Stimulated activated CD4-positive, alpha-beta T cell treated with anti-CD3 and anti-CD28 coated beads, Interleukin-4, amount 100 ng/mL, for 1 hour (primary cell): ENCODE results near the gene TP53RK.

Experiments used
- DNase-seq: peaks from one replicate; pipeline ENCODE4 v3.0.0-alpha.2; 2020

The TP53RK gene

DNA sequence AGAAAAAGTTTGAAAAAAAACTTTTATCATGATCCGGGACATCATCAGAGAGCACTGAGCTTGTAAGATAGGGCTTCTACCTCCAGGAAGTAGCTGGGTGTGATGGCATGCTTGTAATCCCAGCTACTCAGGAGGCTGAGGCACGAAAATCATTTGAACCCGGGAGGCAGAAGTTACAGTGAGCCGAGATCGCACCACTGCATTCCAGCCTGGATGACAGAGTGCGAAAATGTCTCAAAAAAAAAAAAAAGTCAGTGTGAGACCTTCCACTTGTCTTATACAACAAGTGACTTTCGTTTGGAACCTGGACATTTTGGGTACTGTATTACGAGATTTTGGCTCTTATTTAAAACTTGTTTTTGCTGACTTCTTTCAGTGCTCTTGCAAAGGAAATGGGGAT lies 32.1 kb downstream of the TP53RK start:
- no peak for DNase-seq

GRCh38 chr20:46652699-46653098 lies 36.5 kb downstream of the TP53RK start:
- no peak for DNase-seq

GRCh38 chr20:46651091-46651962 lies 37.9 kb downstream of the TP53RK start, which contains the start of gene SLC13A3:
SLC13A3 (minus strand) TSS chr20:46651459; CDS start chr20:46651421, 38 bp downstream.
- DNase-seq, result no peak

GRCh38 chr20:46650575-46651090 lies 38.6 kb downstream of the TP53RK start:
- DNase-seq, result no peak

DNA sequence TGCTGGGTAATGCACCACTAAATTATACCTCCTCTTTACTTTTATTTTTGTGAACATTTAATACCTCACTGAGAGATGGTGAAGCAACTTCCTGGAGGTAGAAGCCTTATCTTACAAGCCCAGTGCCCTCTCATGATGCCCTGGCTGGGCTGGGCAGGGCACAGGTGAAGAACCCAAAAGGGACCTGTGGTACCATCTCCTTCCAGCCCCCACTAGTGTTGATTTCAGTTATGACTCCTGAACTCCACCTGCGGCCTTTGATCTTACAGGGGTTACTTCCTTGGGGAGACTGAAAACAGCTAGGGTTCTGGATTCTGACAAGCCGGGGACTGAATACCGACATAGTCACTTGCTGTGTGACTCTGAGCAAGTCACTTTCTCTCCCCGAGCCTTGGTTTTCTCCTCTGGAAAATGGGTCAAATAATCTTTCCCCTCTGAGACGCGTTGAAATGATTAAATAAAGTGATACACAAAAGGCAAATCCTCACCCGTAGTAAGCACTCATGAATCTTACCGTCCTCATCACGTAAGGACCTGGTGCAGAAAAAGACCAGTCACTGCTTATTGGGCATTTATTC lies 39.2 kb downstream of the TP53RK start:
- DNase-seq, result no peak

DNA sequence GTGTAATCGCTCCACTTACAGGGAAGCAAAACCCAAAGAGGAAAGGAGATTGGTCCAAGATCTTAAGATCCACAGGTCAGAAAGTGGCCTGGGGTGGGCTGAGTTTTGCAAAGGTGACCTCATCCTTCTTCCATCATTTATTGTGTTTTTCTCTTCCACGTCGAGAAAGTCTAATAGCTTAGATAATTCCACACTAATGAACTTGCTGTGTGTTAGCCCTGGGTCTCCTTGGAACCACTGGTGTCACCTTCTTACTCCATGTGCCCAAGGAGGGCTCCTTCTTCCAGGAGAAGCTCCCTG lies 39.6 kb downstream of the TP53RK start:
- no peak for DNase-seq

DNA sequence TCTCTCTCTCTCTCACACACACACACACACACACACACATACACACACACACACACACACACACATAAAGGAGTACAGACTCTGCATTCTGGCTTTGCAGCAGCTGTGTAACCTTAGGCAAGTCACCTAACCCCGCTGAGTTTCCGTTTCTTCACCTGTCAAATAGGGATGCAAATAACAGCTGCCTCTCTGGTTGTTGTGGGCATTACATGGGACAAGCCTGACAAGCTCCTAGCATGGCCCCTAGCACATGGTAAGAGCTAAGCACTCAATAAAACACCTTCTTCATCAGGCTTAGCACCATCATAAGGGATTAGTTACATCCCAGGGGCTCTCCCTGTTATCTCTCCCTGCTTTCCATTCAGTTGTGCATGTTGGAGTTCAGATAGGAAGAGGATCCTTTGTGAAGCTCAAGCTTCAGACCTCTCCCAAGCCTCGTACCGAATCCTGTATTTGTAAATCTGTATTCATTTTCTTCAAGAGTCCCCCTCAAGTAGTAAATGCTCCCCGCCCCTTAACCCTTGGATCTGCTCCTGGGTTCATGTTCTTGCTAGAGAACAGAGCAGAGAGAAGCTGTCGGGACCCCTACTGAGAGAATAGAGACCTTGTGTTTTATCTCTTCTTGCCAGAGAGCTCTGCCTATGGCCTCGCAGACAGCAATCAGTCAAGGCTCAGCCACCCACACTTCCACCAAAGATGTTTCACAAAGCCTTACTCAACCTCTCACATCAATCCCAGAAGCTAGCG lies 40.2 kb downstream of the TP53RK start:
- DNase-seq, result no peak

DNA sequence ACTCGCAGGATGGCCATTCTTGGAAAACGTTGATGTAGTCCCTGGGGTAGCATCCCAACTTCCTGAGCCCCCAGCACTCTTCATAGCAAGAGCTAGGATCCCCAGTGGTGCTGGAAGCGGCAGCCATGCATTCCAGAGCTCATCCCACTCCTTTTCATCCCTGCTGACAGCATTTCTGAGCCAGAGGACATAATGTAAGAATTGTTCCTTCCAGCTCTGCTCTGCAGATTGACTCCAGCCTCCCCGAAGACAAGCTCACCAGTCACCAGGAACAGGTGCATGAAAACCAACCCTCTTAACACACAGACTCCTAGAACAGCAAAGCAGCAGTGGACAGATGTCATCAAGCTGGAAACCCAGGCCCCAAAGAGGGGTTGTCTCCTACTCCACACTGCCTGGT lies 41.8 kb downstream of the TP53RK start:
- no peak for DNase-seq

- no peak for DNase-seq
Measured at GRCh38 chr20:46646659-46647380, 42.4 kb downstream of the TP53RK start.

GRCh38 chr20:46646122-46646521 lies 43.1 kb downstream of the TP53RK start:
- DNase-seq, result no peak

DNA sequence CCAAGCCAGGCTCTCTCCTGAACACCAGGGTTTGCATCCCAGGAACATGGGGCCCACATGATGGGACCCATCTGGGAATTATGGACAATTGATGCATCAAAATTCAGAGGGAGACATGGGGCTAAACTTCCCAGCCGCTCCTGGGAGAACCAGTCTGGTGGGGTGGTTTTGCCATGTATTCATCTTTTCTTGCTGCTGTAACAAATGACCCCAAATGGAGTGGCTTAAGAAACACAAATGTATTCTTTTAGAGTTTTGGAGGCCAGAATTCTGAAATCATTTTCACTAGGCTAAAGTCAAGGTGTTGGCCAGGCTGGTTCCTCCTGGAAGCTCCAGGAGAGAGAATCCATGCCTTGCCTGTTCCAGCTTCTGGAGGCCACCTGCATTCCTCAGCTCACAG lies 44.5 kb downstream of the TP53RK start:
- DNase-seq, result no peak

GRCh38 chr20:46644160-46644559 lies 45.1 kb downstream of the TP53RK start:
- no peak for DNase-seq

DNA sequence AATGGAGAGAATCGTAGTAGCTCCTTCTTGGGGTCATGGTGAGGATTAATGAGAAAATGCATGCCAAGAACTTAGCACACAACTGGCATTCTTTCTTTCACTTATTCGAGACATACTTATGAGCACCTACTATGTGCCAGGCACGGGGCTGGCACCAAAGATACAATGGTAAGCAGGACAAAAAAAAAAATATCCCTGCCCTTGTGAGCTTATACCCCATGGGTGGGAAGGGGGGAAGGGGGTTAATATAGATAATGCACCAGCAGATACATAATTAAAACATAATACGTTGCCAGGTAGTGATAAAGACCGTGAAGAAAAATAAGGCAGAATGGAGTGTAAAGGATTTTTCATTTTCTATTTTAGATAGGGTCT lies 46.3 kb downstream of the TP53RK start:
- no peak for DNase-seq

DNA sequence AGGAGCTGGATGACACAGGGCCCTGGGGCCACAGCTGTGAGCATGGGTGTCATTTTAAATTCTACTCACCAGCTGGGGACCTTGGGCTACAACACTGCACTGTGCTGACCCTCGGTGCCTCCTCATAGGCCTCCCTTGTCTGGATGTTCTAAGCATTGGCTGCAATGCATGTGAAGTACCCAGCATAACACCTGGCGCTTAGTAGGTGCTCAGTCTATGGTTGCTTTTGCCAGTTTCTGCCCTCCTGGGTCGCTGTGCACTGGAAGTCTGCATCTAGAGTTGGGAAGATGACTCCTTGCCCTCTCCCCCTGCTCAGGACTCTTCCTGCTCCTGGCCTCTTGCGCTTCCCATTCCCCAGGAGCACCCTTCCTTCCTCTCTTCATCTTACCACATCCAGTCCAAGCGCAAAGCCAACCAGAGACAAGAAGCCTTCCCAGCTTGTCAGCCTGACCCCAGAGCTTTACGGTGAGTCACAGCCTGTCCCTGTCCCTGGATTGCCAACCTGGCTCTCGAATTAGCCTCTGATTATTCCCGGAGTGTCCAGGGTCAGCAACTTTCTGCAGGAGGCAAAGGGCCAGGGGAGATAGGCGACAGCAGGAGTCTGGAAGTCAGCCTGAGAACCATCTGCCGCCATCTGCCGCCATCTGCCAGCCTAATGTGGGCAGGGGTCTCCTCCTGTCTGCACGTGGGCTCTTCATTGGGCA lies 46.8 kb downstream of the TP53RK start:
- no peak for DNase-seq

GRCh38 chr20:46641424-46641823 lies 47.8 kb downstream of the TP53RK start:
- DNase-seq, result no peak

GRCh38 chr20:46640536-46641311 lies 48.5 kb downstream of the TP53RK start:
- DNase-seq, result no peak

GRCh38 chr20:46640044-46640443 lies 49.2 kb downstream of the TP53RK start:
- no peak for DNase-seq

- DNase-seq, result no peak
Measured at GRCh38 chr20:46639587-46639986, 49.7 kb downstream of the TP53RK start.

DNA sequence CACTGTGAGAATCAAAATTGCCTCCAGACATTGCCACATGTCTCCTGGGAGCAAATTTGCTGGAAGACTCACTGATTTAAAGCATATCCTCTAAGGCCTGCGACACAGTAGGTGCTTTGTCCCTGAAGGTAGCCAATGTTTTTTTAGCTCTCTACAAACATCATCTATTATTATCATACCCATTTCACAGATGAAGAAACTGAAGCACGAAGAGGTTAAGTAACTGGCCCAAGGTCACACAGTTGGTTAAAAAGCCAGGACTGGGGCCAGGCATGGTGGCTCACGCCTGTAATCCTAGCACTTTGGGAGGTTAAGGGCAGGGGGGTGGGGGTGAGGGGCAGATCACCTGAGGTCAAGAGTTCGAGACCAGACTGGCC lies 50.4 kb downstream of the TP53RK start:
- DNase-seq, result no peak

DNA sequence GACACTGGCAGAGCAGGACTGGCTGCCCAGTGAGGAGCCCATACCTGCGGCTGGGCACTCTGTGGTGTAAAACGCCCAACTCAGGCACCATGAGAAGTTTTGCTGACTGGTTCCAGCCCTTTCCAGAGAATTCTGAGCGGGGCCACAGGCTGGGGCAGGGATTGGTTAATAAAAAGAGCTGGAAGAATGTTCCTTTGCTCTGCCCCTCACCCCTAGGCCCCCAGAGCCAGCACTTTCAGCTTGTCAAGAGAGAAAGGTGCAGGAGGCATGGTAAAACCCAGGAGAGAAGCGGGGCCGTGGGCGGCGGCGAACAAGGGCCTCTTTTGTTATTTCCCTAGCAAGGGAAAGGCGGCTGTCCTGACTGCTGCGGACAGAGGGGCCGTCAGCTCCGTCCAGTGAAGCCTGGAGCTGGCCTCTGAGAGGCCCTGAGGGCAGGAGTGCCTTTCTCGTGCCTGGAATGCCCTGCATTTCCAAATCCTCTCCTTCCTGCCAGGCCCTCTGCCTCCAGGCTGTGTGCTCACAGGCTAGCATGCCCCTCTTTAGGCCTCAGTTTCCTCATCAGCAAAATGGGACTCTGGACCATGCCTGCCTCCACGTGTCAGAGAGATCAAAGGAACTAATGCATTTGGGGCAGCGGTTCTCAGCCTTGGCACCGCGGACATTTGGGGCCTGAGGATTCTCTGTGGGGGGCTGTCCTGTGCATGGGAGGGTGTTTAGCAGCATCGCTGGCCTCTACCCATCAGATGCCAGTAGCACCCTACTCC lies 50.9 kb downstream of the TP53RK start:
- no peak for DNase-seq
